AG10803 (cell line): ENCODE results near the gene GAMT.

ENCODE experiments used
- DNase-seq: peaks from one replicate; pipeline ENCODE4 v3.0.0; 2010; ENCODE audit warnings: low read depth
- H3K4me3 ChIP-seq: 2 replicates; pipeline ENCODE4 v1.5.1; 2011; ENCODE audit warnings: mild to moderate bottlenecking, low read length, control low read depth
- TF ChIP-seq, protein P1 (sequence below): conservative IDR thresholded peaks from 2 replicates; pipeline ENCODE4 v1.5.1; 2011; ENCODE audit warnings: mild to moderate bottlenecking, low read length, control low read depth, inconsistent platforms

Gene GAMT

DNA sequence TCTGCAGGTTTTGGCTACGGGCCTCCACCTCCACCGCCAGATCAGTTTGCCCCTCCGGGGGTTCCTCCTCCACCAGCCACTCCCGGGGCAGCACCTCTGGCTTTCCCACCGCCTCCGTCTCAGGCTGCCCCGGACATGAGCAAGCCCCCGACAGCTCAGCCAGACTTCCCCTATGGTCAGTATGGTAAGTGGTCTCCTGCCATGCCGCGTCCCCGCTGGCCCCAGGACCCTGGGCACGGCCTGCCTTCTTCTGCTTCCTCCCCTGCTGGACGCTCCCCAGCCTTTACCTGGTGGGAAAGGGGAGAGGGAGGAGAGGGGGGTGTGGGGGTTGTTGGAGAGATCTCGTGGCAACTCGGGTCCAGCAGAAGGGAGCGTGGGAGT is 31.2 kb upstream of the GAMT start:
- TF ChIP-seq, protein P1, sequence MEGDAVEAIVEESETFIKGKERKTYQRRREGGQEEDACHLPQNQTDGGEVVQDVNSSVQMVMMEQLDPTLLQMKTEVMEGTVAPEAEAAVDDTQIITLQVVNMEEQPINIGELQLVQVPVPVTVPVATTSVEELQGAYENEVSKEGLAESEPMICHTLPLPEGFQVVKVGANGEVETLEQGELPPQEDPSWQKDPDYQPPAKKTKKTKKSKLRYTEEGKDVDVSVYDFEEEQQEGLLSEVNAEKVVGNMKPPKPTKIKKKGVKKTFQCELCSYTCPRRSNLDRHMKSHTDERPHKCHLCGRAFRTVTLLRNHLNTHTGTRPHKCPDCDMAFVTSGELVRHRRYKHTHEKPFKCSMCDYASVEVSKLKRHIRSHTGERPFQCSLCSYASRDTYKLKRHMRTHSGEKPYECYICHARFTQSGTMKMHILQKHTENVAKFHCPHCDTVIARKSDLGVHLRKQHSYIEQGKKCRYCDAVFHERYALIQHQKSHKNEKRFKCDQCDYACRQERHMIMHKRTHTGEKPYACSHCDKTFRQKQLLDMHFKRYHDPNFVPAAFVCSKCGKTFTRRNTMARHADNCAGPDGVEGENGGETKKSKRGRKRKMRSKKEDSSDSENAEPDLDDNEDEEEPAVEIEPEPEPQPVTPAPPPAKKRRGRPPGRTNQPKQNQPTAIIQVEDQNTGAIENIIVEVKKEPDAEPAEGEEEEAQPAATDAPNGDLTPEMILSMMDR = no peak
- DNase-seq = no peak
- H3K4me3 ChIP-seq = no peak overlapping the region

DNA sequence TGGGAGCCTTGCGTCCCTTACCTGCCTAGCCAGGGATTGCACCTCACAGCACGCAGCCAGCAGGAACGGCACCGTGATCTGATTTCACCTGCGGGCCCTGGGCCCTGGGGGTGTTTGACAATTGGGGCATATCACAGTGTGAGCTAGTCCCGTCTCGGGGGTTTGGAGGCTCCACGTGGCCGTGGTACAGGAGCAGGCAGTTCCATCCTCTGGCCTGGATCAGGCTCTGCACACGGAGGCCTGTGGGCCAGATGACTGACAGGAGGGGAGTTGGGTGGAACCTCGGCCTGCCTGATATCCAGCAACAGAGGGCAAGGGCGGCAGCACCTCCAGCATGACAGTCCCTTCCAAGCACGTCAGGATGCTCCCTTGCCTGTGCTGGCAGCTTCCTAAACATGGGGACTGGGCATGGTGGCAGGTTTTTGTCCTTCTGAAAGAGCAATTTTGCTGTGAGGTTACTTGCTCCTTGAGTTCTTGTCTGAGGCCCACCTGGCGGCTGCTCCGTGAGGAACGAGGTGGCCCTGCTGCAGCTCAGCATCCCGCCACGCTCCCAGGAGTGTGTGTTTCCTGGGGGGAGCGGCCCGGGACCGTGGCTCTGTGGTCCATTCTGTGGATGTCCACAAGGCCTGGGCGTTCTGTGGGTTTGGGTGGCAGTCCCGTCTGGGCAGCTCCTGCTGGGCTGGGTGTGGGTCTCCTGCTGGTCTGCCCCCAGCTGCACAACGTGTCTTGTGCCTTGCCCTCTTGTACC is 30.6 kb upstream of the GAMT start:
- TF ChIP-seq, protein P1 = no peak
- no peak for DNase-seq
- H3K4me3 ChIP-seq = no peak overlapping the region

DNA sequence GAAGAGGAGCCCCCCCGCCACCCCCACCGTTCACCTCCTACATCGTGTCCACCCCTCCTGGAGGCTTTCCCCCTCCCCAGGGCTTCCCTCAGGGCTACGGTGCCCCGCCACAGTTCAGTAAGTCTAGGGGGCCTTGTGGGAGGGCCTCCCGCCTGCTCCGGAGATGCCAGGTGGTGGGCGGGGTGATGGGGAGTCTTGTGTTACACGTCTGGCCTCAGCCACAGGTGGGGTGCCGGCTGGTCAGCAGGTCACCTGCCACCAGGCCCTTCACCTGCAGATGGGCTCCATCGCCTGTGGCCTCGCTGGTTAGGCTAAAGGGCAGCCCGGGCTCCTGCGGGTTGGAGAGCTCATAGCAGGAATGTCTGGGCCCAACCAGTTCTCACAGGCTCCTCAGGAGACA is 28.9 kb upstream of the GAMT start:
- TF ChIP-seq, protein P1 = no peak
- H3K4me3 ChIP-seq = no peak overlapping the region
- no peak for DNase-seq

DNA sequence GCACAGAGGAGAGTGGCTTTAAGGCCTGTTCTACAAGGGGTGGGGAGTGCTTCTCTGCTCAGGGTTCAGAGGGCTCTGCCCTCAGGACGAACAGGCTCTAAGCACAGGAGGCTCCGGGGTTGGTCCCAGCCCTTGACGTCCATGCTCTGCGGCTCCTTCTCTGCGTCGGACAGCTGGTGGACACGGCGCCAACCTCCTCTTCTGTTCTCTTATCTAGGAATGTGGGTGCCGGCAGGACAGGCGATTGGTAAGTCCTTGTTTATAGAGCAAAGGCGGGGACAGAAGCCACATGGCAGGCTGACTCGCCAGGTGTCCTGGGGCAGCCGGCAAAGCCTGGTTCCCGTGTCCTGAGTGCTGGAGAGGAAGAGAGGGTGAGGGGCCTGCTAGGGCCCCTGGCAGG is 28.4 kb upstream of the GAMT start:
- no peak for DNase-seq
- TF ChIP-seq, protein P1 = no peak
- no peak overlapping the region for H3K4me3 ChIP-seq

DNA sequence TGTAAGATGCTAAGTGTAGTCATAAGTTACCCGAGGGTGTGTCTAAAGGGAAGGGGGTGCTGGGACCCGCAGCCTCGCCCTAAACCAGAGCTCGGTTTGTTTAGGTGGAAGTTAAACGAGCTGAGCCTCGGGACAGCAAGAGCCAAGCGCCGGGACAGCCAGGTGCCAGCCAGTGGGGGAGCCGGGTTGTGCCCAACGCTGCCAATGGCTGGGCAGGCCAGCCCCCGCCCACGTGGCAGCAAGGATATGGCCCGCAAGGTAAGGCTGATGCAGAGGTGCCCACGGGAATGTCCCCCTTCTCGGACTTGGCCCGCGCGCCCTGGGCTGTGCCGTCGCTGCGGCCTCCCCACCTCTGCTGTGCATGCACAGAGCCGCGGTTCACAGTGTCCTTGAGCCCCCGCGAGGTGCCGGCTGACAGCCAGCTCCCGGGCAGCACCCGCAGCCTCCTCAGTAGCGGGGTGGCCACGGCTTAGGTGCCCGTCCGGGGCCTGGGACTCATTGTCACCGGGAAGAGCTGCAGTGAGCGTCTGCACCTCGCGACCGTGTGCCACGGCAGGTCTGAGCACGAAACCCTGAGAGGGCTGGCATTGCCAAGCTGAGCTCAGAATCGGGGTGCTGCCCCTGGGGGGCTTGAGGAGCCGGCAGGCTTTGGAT is 27.5 kb upstream of the GAMT start:
- TF ChIP-seq, protein P1 = no peak
- no peak for DNase-seq

DNA sequence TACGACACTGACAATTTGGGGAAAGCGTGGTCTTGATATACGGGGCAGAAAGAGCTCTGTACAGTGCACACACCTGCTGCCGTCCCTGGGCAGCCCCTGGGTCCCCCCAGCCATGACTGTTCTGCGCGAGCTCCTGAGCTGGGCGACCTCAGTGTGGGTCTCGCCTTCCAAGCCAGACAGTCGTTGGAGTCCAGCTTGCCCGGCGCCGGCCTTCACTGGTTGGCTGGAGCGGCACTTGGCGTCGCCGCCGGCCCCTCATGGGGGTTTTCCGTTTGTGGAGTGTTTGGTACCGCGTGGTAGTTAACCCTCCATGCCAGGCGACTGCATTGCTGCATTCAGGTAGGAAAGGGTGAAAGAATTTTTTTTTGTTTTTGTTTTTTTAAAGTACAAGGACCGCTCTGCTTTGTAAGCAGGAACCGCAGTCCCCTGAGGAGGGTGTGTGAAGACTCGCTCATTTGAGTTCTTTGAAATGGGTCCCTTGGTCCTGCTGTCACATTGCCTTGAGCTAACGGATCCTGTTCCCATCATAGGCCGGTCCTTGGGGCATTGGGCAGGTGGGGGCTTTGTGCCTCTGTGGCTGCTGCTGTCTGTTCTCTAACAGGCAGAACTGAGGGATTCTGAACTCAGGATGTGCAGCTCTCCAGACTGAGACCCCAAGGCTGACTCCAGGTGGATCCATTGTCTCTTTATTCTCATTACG is 26.0 kb upstream of the GAMT start:
- no peak overlapping the region for H3K4me3 ChIP-seq

More for the DNA sequence above, 27.5 kb upstream of the GAMT start:
- no peak overlapping the region for H3K4me3 ChIP-seq

More for the DNA sequence above, 26.0 kb upstream of the GAMT start:
- no peak for DNase-seq
- TF ChIP-seq, protein P1 = no peak
